Stimulated activated CD4-positive, alpha-beta T cell treated with anti-CD3 and anti-CD28 coated beads, Interleukin-1b, Interleukin-23, amount 100 ng/mL, for 24 hours (primary cell): ENCODE measurements around the gene DHCR24.
"Not testable (repeated sequence)": the region's sequence is repeated elsewhere in the genome, so short reads cannot be mapped to it uniquely, and the experiment has no call there.

ENCODE experiments used
- DNase-seq, 4 experiments: peaks; one replicate each; pipeline ENCODE4 v3.0.0-alpha.2; 2020; ENCODE audit warnings: low read depth in 4 of 4, low spot score in 1 of 4

Gene DHCR24

GRCh38 chr1:54888080-54888733, 1.2 kb upstream of the DHCR24 start:
- no peak for DNase-seq

GRCh38 chr1:54887665-54888071, 673 bp upstream of the DHCR24 start:
- no peak for DNase-seq

GRCh38 chr1:54885807-54886723, 930 bp downstream of the DHCR24 start:
- no peak for DNase-seq

GRCh38 chr1:54885237-54885679, 1.7 kb downstream of the DHCR24 start:
- DNase-seq = no peak

- no peak for DNase-seq
Observed at GRCh38 chr1:54884768-54885167, 2.2 kb downstream of the DHCR24 start.

GRCh38 chr1:54884135-54884586, 2.8 kb downstream of the DHCR24 start:
- no peak for DNase-seq

- DNase-seq = no peak
Observed at GRCh38 chr1:54883349-54884102, 3.5 kb downstream of the DHCR24 start.

GRCh38 chr1:54882519-54882918, 4.5 kb downstream of the DHCR24 start:
- DNase-seq = no peak

- DNase-seq = not testable (repeated sequence)
Observed at GRCh38 chr1:54881604-54882003, 5.4 kb downstream of the DHCR24 start.

GRCh38 chr1:54879872-54880271, 7.1 kb downstream of the DHCR24 start:
- no peak for DNase-seq

GRCh38 chr1:54876814-54877213, 10.2 kb downstream of the DHCR24 start:
- DNase-seq = no peak

GRCh38 chr1:54875000-54875399, 12.0 kb downstream of the DHCR24 start:
- DNase-seq = no peak

- no peak for DNase-seq
Observed at GRCh38 chr1:54874079-54874830, 12.7 kb downstream of the DHCR24 start.

- no peak for DNase-seq
Observed at GRCh38 chr1:54872036-54872331, 15.0 kb downstream of the DHCR24 start.

- DNase-seq = no peak
Observed at GRCh38 chr1:54871275-54872035, 15.5 kb downstream of the DHCR24 start.

GRCh38 chr1:54870869-54871268, 16.1 kb downstream of the DHCR24 start:
- no peak for DNase-seq

GRCh38 chr1:54869173-54869851, 17.7 kb downstream of the DHCR24 start:
- no peak for DNase-seq

- no peak for DNase-seq
Observed at GRCh38 chr1:54867717-54868057, 19.3 kb downstream of the DHCR24 start.

GRCh38 chr1:54866801-54867716, 19.9 kb downstream of the DHCR24 start:
- DNase-seq = no peak
